H1 (cell line): ENCODE measurements around the gene SERPINA10.

Source experiments
- CHD1 ChIP-seq: IDR thresholded peaks from 2 replicates; pipeline ENCODE4 v1.6.1; 2012; ENCODE audit warnings: low read depth, low read length, improper control_type of control experiment
- CHD2 ChIP-seq: IDR thresholded peaks from 2 replicates; pipeline ENCODE4 v1.6.1; 2012; ENCODE audit warnings: low read length, improper control_type of control experiment
- EZH2 ChIP-seq: fragments of 200-600 bp; sonication (generic); IDR thresholded peaks from 2 replicates; pipeline ENCODE4 v1.7.1; 2012; ENCODE audit warnings: low read depth, mild to moderate bottlenecking, moderate library complexity, low read length, inconsistent platforms; ENCODE audit not compliant: severe bottlenecking
- MAFK ChIP-seq: IDR thresholded peaks from 2 replicates; pipeline ENCODE4 v1.6.1; 2012; ENCODE audit warnings: low read depth, mild to moderate bottlenecking, improper control_type of control experiment, low read length
- POLR2AphosphoS5 ChIP-seq: IDR thresholded peaks from 2 replicates; pipeline ENCODE4 v1.6.1; 2011; ENCODE audit warnings: low read depth, low read length
- RAD21 ChIP-seq, 2 experiments: IDR thresholded peaks in 1 of 2; conservative IDR thresholded peaks in 1 of 2; 2 replicates each; pipeline ENCODE4 v1.6.1; 2011; ENCODE audit warnings: low read depth in 2 of 2, low read length in 2 of 2, improper control_type of control experiment in 1 of 2, inconsistent platforms in 1 of 2, mild to moderate bottlenecking in 1 of 2, moderate library complexity in 1 of 2
- RXRA ChIP-seq: IDR thresholded peaks from 2 replicates; pipeline ENCODE4 v1.6.1; 2011; ENCODE audit warnings: low read depth, mild to moderate bottlenecking, low read length, moderate library complexity; ENCODE audit not compliant: insufficient read depth
- SRF ChIP-seq: IDR thresholded peaks from 2 replicates; pipeline ENCODE4 v1.6.1; 2011; ENCODE audit warnings: mild to moderate bottlenecking, low read depth, low read length, moderate library complexity
- SUZ12 ChIP-seq: fragments of 200-600 bp; sonication (generic); IDR thresholded peaks from 2 replicates; pipeline ENCODE4 v1.6.1; 2012; ENCODE audit warnings: mild to moderate bottlenecking, inconsistent platforms, low read length, moderate library complexity, mixed read lengths
- TCF12 ChIP-seq: IDR thresholded peaks from 2 replicates; pipeline ENCODE4 v1.6.1; 2011; ENCODE audit warnings: low read depth, mild to moderate bottlenecking, low read length
- TF ChIP-seq, protein P1 (sequence below), 3 experiments: IDR thresholded peaks; 1 replicate in 2 of 3; 2 replicates in 1 of 3; pipeline versions ENCODE4 v1.5.1 to v1.6.1; 2011; ENCODE audit warnings: low read length in 3 of 3, mild to moderate bottlenecking in 3 of 3, inconsistent platforms in 2 of 3, low read depth in 1 of 3, moderate library complexity in 1 of 3; ENCODE audit not compliant: insufficient read depth in 1 of 3; ENCODE audit errors: control extremely low read depth in 1 of 3

DNA sequence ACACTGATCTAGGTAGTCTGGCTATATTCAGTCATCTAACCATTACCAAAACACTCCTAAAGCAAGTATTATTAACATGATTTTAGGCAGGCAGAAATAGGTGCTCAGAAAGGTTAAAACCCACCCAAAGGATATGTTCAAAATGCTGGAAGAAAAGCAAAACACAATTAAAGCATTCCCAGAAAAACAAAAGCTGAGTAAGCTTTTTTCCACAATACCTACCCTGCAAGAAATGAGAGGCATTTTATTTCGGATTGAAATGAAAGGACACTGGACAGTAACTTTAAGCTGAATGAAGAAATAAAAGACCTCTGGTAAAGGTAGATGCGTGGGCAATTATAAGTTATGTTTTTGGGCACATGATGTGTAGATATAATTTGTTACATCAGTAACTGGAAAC is 21.8 kb upstream of the SERPINA10 start:
- TF ChIP-seq RAD21 (IDR thresholded peaks at IDR 0.05 in 1 of 2, conservative IDR thresholded peaks at IDR 0.05 in 1 of 2; ENCODE audit: low read depth in 2 of 2, low read length in 2 of 2) (no peak), SRF (no peak), POLR2AphosphoS5 (no peak), MAFK (peak; percentile 36; the same call in 1 of the 2 replicates), RXRA (no peak), CHD1 (no peak), SUZ12 (no peak), EZH2 (no peak), TCF12 (no peak), CHD2 (no peak)
- TF ChIP-seq, protein P1, sequence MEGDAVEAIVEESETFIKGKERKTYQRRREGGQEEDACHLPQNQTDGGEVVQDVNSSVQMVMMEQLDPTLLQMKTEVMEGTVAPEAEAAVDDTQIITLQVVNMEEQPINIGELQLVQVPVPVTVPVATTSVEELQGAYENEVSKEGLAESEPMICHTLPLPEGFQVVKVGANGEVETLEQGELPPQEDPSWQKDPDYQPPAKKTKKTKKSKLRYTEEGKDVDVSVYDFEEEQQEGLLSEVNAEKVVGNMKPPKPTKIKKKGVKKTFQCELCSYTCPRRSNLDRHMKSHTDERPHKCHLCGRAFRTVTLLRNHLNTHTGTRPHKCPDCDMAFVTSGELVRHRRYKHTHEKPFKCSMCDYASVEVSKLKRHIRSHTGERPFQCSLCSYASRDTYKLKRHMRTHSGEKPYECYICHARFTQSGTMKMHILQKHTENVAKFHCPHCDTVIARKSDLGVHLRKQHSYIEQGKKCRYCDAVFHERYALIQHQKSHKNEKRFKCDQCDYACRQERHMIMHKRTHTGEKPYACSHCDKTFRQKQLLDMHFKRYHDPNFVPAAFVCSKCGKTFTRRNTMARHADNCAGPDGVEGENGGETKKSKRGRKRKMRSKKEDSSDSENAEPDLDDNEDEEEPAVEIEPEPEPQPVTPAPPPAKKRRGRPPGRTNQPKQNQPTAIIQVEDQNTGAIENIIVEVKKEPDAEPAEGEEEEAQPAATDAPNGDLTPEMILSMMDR (IDR thresholded peaks at IDR 0.05; ENCODE audit: control extremely low read depth in 1 of 3, insufficient read depth in 1 of 3, low read depth in 1 of 3, low read length in 3 of 3) = no peak
